Inflammatory macrophage (primary cell): Measurements from ENCODE around the gene NBDY.
"Not testable (repeated sequence)": the region's sequence is repeated elsewhere in the genome, so short reads cannot be mapped to it uniquely, and the experiment has no call there.

Source experiments
- DNase-seq, 2 donors: peaks; one replicate each; pipeline ENCODE4 v3.0.0-alpha.2; 2020 to 2022

NBDY gene

GRCh38 chrX:56764975-56765791 is 36.1 kb downstream of the NBDY start:
- DNase-seq = no peak

GRCh38 chrX:56765811-56766553 is 36.9 kb downstream of the NBDY start:
- DNase-seq = peak; percentile 51 to 52

DNA sequence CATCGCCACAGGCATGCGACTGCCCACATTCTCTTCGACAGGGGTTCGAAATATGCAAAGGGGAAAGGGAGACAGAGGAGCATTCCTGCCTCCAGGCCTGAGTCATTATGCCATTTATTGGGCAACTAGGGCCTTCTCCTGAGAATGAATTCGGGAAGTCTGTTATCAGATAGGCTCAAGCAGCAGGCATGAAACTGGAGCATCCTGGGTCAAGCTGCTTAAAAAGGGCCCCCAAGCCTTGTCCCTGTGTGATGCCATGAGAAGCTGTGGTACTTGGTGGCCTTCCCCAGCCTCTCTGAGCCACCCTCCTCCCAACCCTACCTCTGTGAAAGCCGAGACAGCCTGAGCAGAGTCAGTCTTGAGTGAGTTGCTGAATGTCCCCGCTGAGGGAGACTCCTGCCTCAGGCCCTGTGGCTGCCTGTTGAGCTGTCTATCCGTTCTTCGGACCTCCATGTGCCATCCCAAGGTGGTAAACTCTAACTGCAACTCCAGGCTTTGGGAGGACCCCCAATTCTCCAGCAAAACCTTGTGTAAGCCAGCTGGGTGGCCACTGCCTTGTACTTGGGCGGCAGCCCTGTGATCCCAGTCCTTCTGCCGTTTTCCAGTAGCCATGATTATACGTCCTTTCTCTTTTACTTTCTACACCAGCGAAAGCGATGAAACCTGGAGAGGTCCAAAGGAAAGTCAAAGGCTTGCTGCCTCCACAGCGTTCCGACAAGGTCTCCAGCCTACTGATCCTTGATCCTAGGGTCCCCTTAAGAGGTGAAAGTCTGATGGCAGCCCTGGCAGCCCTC is 37.7 kb downstream of the NBDY start:
- DNase-seq = no peak

DNA sequence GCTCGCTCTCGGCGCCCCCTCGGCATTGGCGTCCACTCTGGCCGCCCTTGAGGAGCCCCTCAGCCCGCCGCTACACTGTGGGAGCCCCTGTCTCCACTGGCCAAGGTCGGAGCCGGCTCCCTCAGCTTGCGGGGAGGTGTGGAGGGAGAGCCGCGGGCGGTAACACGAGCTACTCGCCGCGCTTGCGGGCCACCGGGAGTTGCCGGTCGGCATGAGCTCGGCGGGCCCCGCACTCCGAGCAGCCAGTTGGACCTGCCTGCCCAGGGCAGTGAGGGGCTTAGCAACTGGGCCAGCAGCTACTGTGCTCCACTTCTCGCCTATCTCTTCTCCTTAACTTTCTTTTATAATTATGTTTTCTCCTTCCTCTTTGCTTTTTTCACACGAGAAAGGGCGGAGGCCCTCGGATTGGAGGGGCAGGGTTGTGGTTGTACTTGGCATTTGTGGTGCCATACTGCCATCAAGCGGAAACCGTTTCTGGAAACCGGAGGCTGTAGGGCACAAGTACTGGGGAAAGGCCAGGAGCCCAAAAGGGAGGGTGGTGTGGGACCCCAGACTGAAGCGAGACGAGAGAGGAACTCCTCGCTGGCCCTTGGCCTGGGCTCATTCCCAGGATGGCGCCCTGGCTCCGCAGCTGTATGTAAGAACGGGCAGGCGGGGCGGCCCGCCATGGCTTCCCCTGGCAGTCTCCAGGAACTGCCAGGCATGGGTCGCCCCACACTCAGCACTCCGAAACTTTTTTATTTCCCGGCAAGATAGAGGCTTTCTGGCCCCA is 38.5 kb downstream of the NBDY start:
- not testable (repeated sequence) for DNase-seq

- DNase-seq = not testable (repeated sequence)
Measured at GRCh38 chrX:56768120-56768660, 39.1 kb downstream of the NBDY start.

DNA sequence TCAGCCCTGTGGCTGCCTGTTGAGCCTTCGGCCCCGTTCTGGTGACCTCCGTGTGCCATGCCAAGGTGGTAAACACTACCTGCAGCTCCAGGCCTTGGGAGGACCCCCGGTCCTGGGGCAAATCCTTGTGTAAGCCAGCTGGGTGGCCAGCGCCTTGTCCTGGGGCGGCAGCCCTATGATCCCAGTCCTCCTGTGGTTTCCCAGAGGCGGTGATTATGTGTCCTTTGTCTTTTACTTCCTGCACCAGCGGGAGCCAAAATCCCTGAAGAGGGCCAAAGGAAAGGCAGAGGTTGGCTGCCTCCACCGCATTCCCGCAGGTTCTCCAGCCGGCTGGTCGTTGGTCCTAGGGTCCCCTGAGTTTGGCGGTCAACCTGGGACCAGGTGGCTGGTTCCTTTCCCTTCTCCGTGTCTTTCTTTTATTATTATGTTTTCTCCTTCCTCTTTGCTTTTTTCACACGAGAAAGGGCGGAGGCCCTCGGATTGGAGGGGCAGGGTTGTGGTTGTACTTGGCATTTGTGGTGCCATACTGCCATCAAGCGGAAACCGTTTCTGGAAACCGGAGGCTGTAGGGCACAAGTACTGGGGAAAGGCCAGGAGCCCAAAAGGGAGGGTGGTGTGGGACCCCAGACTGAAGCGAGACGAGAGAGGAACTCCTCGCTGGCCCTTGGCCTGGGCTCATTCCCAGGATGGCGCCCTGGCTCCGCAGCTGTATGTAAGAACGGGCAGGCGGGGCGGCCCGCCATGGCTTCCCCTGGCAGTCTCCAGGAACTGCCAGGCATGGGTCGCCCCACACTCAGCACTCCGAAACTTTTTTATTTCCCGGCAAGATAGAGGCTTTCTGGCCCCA is 43.9 kb downstream of the NBDY start:
- not testable (repeated sequence) for DNase-seq

GRCh38 chrX:56773522-56774060 is 44.5 kb downstream of the NBDY start:
- not testable (repeated sequence) for DNase-seq

- DNase-seq = not testable (repeated sequence)
Measured at GRCh38 chrX:56778099-56778923, 49.3 kb downstream of the NBDY start.

DNA sequence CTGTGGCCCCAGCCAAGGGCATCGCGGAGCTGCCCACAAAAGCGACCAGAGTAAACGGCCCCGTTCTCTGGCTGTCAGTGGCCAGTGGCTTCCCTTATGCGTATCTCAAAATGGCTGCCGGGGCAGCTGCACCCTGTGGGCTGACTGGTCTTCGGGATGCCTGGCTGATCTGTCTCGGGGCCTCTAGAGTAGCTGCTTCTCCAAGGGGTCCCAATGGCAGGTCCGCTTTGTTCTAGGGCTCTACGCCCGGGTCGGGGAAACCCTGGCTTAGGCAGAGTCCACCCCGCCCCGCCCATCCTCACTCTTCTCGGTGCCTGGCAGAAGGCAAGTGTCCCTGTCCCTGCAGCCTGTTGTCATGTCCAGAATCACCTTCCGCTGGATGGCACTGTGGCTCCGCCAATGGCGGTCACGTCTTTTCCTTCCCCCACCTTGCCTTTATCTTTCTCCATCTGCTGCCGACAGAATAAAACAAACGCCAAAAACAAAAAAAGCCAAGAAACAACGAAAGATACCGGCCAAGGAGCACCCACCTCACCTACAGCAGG is 50.0 kb downstream of the NBDY start:
- DNase-seq = not testable (repeated sequence)

GRCh38 chrX:56780681-56781649 is 51.9 kb downstream of the NBDY start:
- not testable (repeated sequence) for DNase-seq

DNA sequence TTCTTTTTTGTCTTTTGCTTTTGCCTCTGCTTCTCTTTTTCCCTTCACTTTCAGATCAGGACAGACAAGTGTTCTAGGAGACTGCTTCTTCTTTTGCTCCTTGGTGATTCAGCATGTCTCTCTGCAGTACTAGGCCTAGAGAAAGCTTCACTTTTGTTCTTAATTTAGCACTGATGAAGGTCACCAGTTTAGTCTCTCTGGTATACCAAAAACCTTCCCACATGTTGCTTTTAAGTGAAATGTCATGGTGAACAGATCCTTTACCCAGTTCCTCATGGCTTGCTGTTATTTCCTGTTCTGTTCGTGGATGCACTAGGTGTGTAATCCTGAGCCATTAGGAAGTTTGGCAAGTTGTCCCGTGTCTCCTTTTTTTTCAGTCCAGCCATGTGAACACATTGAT is 53.3 kb downstream of the NBDY start:
- DNase-seq = peak; percentile 40 to 48

DNA sequence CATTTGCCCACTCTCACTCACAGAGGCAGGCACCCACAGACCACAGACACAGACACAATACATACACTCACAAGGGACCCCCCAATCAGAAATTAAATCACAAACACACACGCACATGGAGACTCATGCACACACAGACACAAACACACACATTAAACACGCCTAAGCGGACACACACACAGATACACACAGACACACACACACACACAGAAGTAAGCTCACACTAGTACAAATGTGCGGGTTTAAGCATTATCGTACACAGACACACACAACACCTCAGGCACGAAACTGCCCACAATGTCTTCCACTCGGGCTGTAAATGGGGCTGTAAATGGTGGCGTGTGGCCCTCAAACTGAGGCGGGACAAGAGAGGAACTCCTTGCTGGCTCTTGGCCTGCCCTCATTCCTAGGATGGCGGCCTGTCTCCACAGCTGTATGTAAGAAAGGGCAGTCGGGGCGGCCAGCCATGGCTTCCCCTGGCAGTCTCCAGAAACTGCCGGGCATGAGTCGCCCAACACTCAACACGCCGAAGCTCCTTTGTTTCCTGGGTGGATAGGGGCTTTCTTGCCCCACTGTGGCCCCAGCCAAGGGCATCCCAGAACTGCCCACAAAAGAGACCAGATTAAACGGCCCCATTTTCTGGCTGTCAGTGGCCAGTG is 53.9 kb downstream of the NBDY start:
- no peak for DNase-seq

GRCh38 chrX:56783450-56783831 is 54.4 kb downstream of the NBDY start:
- no peak for DNase-seq

GRCh38 chrX:56783996-56784620 is 55.1 kb downstream of the NBDY start:
- no peak for DNase-seq

- no peak for DNase-seq
Measured at GRCh38 chrX:56784666-56785065, 55.6 kb downstream of the NBDY start.

- no peak for DNase-seq
Measured at GRCh38 chrX:56785442-56785841, 56.4 kb downstream of the NBDY start.
